GM18907 (cell line): Measurements from ENCODE around the gene SLC38A11.
"Not testable (repeated sequence)": the region's sequence is repeated elsewhere in the genome, so short reads cannot be mapped to it uniquely, and the experiment has no call there.

ENCODE experiments used
- ATAC-seq: cut with Tn5 transposase; IDR thresholded peaks from one replicate; pipeline ENCODE4 v1.9.1; 2021; ENCODE audit warnings: mild to moderate bottlenecking, moderate library complexity; ENCODE audit not compliant: unreplicated experiment

The SLC38A11 gene

DNA sequence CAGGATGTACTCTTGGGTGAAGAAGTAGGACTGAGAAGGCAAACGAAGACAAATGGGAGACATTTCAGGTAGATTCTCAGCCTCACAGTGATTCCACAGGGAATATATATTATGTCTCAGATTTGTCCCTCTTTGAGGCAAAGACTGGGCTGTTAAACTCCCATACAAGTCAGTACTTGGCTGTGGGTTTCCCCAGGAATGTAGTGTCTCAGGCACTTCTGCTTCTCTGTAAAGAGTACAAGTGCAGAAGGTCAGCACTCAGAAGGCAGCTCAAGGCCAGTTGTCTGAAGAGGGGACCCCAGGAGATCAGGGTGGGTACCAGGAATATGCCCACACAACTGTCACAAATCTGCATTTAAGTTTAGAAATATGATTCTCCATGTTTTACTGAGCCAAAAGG is 73.8 kb downstream of the SLC38A11 start:
- ATAC-seq, result no peak

- ATAC-seq, result no peak
Observed at GRCh38 chr2:164879901-164880535, 75.3 kb downstream of the SLC38A11 start.

GRCh38 chr2:164877927-164878326 is 77.4 kb downstream of the SLC38A11 start:
- ATAC-seq, result no peak

GRCh38 chr2:164877169-164877568 is 78.2 kb downstream of the SLC38A11 start:
- ATAC-seq, result no peak

GRCh38 chr2:164875334-164876205 is 79.8 kb downstream of the SLC38A11 start:
- no peak for ATAC-seq

GRCh38 chr2:164873210-164873908 is 82.0 kb downstream of the SLC38A11 start:
- no peak for ATAC-seq

GRCh38 chr2:164871404-164871803 is 83.9 kb downstream of the SLC38A11 start:
- no peak for ATAC-seq

DNA sequence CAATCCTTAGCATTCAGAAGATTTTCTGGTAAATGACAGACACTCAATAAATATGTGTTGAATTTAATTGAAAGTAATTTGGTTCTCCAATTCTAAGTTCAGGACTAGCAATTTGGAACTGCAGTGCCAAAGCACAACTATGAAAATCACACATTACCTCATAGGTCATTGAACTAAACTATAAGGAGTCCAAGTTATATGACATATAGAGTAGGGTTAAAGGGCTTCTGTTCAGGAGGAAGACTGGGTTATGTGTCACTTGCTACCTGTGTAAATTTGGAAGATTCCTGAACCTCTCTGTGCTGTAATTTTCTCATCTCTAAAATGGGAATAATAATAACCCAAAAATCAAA is 85.9 kb downstream of the SLC38A11 start:
- ATAC-seq, result no peak

- no peak for ATAC-seq
Observed at GRCh38 chr2:164868563-164869419, 86.5 kb downstream of the SLC38A11 start.

GRCh38 chr2:164867779-164868397 is 87.4 kb downstream of the SLC38A11 start:
- no peak for ATAC-seq

- not testable (repeated sequence) for ATAC-seq
Observed at GRCh38 chr2:164866381-164866780, 88.9 kb downstream of the SLC38A11 start.

- ATAC-seq, result no peak
Observed at GRCh38 chr2:164860694-164861042, 94.7 kb downstream of the SLC38A11 start.

GRCh38 chr2:164859906-164860693 is 95.2 kb downstream of the SLC38A11 start:
- not testable (repeated sequence) for ATAC-seq

- ATAC-seq, result no peak
Observed at GRCh38 chr2:164859251-164859818, 96.0 kb downstream of the SLC38A11 start.

GRCh38 chr2:164852086-164852485 is 103.2 kb downstream of the SLC38A11 start:
- no peak for ATAC-seq

DNA sequence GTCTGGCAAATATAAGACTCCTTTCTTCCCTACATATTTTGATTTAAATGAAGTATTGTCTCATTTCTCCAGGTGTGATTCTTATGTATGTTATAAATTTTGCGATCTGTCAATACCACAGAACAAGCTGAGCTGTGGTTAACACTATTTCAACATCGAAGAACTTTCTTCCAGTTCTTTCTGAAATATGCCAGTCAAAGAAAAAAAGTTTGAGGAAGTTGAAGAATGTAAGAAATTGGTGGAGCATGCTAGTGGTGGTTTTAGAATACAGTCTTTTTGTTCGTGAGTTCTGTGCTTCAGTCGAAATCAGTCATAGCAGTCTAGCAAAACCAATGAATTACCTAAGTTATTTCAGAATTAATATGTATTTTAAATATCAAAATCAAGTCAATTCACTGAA is 105.1 kb downstream of the SLC38A11 start:
- ATAC-seq, result no peak

- ATAC-seq, result no peak
Observed at GRCh38 chr2:164849506-164849905, 105.8 kb downstream of the SLC38A11 start.

DNA sequence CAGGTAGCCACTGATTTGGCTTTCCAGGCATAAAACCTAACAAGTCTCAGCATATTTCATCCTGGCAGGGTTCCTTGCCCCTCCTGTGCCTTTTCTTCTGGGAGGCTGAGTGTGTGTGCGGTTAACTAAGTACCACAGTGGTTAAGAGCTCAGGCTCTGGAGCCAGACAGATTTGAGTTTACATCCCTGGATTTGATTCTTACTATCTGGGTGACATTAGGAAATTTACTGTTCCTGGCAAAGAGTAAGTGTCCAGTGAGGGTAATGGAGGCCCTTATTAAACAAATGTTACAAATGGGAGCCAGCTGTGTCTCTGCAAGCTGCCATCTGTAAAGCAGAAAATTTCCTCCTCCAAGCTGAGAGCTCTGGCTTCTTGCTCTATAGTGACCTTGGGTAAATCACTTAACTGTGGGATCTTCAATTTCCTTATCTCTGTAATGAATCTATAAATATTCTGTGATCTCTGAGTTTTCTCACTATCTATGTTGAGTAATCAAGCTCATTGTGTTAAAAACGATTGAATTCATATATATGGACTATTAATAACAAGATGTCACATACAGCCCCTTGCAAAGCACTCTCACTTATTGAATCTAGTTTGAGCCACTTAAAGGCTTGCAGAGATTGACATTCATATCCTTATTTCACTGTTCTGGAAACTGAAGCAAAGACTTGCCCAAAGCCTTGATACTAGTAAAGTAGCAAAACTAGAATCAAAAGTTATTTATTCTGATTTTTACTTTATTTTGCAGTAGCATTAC is 107.2 kb downstream of the SLC38A11 start:
- no peak for ATAC-seq

GRCh38 chr2:164847291-164847690 is 108.0 kb downstream of the SLC38A11 start:
- no peak for ATAC-seq
